ENCODE results near the gene ZBTB46. TPM values are rescaled to one million over a fixed set of nuclear protein-coding genes. Genes with fewer than 3 reads are reported as not detected.

The ZBTB46 gene
- total RNA-seq, 4 donors from 2014 or later = 11.5 to 20.4 (median 12.6) TPM

DNA sequence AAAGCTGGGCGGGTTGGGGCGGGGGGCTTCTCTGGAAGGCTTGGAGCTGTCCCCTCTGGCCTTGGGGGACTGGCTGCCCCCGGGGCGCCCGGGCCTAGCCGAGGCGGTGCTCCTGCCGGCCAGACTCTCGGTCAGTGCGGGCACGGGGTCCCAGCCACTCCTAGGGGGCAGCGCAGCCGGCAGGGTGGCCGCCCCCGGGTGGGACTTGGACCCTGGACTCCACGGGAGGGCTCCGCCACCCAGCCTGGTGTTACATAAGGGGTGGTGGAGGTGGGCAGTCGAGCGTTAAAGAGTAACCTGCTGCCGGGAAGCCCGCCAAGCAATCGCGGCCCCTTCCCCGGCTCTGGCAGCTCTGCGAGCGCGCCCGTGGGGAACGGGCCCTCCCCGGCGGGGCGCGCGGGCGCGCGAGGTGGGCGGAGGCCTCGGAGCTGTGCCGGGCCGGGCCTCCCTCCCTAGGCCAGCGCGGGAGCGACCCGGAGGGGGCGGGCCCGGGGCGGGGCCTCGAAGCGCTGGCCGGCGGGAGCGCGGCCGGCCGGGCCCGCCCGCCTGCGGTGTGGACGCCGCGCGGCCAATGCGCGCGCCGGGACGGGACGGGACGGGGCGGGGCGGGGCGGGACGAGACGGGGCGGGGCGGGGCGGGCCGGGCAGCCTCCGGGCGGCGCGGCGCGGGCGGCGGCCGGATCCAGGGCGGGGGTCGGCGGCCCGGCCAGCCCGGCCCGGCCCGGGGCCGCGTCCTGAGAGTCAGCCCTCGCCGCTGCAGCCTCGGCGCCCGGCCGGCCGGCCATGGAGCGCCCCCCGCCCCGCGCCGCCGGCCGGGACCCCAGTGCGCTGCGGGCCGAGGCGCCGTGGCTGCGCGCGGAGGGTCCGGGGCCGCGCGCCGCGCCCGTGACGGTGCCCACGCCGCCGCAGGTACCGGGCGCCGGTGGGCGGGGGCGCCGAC, 91.7 kb downstream of the ZBTB46 start, which contains the start of gene SLC2A4RG:
SLC2A4RG (plus strand) TSS at position 647 of the 940 bp plus-strand sequence; CDS start at position 784, 137 bp downstream.
- Histone ChIP-seq H3K27me3 (no peaks in the 10 kb centered on the region), H3K4me3 (peak within 1 kb of the TSS; percentile 60 to 92 (median 70)), H3K9me3 (no peaks in the 10 kb centered on the region), H3K4me1 (peaks cover 0 to 61% (median 33%) of the 10 kb centered on the region in 4 donors), H3K27ac (peak within 1 kb of the TSS; percentile 94 to 99 (median 96)), H3K36me3 (peaks cover 0 to 52% (median 4%) of the 10 kb centered on the region in 3 donors)
- 2% methylated on average over 10 to 62 of the region's 136 CpGs for WGBS, 2 donors
- TF ChIP-seq POLR2A (IDR thresholded peaks at IDR 0.05) (no peak), EP300 (IDR thresholded peaks at IDR 0.05) (no peak)
- TF ChIP-seq, protein P1, sequence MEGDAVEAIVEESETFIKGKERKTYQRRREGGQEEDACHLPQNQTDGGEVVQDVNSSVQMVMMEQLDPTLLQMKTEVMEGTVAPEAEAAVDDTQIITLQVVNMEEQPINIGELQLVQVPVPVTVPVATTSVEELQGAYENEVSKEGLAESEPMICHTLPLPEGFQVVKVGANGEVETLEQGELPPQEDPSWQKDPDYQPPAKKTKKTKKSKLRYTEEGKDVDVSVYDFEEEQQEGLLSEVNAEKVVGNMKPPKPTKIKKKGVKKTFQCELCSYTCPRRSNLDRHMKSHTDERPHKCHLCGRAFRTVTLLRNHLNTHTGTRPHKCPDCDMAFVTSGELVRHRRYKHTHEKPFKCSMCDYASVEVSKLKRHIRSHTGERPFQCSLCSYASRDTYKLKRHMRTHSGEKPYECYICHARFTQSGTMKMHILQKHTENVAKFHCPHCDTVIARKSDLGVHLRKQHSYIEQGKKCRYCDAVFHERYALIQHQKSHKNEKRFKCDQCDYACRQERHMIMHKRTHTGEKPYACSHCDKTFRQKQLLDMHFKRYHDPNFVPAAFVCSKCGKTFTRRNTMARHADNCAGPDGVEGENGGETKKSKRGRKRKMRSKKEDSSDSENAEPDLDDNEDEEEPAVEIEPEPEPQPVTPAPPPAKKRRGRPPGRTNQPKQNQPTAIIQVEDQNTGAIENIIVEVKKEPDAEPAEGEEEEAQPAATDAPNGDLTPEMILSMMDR (IDR thresholded peaks at IDR 0.05) = no peak
- DNase-seq (ENCODE audit: low spot score in 2 of 2) = peak; percentile 38 to 69

DNA sequence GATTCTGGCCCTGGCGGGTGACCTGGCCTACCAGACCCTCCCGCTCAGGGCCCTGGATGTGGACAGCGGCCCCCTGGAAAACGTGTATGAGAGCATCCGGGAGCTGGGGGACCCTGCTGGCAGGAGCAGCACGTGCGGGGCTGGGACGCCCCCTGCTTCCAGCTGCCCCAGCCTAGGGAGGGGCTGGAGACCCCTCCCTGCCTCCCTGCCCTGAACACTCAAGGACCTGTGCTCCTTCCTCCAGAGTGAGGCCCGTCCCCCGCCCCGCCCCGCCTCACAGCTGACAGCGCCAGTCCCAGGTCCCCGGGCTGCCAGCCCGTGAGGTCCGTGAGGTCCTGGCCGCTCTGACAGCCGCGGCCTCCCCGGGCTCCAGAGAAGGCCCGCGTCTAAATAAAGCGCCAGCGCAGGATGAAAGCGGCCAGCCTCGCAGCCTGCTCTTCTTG, 92.4 kb downstream of the ZBTB46 start:
- DNase-seq (ENCODE audit: low spot score in 2 of 2) = peak; percentile 31 to 49
- H3K4me1 ChIP-seq = peaks cover 0 to 60% (median 33%) of the 10 kb centered on the region in 4 donors
- H3K4me3 ChIP-seq = peak overlapping the region; percentile 30 to 58 (median 50)
- 27 to 29% methylated on average over 3 to 15 of the region's 26 CpGs for WGBS, 2 donors
- H3K9me3 ChIP-seq = no peaks in the 10 kb centered on the region
- peak overlapping the region; percentile 53 to 98 (median 84) for H3K27ac ChIP-seq
- no peaks in the 10 kb centered on the region for H3K27me3 ChIP-seq
- H3K36me3 ChIP-seq = peaks cover 0 to 58% (median 4%) of the 10 kb centered on the region in 3 donors
- TF ChIP-seq POLR2A (IDR thresholded peaks at IDR 0.05) = no peak

- Histone ChIP-seq H3K9me3 (no peaks in the 10 kb centered on the region), H3K27me3 (no peaks in the 10 kb centered on the region), H3K36me3 (peaks cover 0 to 58% (median 4%) of the 10 kb centered on the region in 3 donors), H3K4me3 (peak overlapping the region in 3 of 4 donors; percentile 7 to 51 (median 39)), H3K27ac (peak overlapping the region in 3 of 4 donors; percentile 81 to 98 (median 88)), H3K4me1 (peaks cover 0 to 60% (median 33%) of the 10 kb centered on the region in 4 donors)
- WGBS, 2 donors = 7 to 59% methylated on average over 6 to 15 of the region's 43 CpGs
- no peak for DNase-seq (ENCODE audit: low spot score in 2 of 2)
- TF ChIP-seq EP300 (IDR thresholded peaks at IDR 0.05) (no peak), POLR2A (IDR thresholded peaks at IDR 0.05) (no peak)
- TF ChIP-seq, protein P1 (IDR thresholded peaks at IDR 0.05) = no peak
These were observed 92.9 kb downstream of the ZBTB46 start for GRCh38 chr20:63737945-63738686.

- no peak for DNase-seq (ENCODE audit: low spot score in 2 of 2)
These were observed 93.4 kb downstream of the ZBTB46 start for GRCh38 chr20:63737695-63737944.

More at GRCh38 chr20:63737695-63737944, 93.4 kb downstream of the ZBTB46 start:
- Histone ChIP-seq H3K4me3 (peak overlapping the region in 3 of 4 donors; percentile 7 to 51 (median 39)), H3K27me3 (no peaks in the 10 kb centered on the region), H3K9me3 (no peaks in the 10 kb centered on the region), H3K4me1 (peaks cover 0 to 56% (median 33%) of the 10 kb centered on the region in 4 donors), H3K36me3 (peaks cover 0 to 54% (median 3%) of the 10 kb centered on the region in 3 donors), H3K27ac (peak overlapping the region in 2 of 4 donors; percentile 65 to 88)
- 2 to 7% methylated on average over 15 to 16 of the region's 26 CpGs for WGBS, 2 donors
- no peak for TF ChIP-seq EP300 (IDR thresholded peaks at IDR 0.05)
- no peak for TF ChIP-seq POLR2A (IDR thresholded peaks at IDR 0.05)
- TF ChIP-seq, protein P1 (IDR thresholded peaks at IDR 0.05) = no peak

Measured in tibial nerve (tissue), 4 donors.